GM18867 (cell line): ENCODE data around the gene LEO1.
"Not testable (repeated sequence)": the region's sequence is repeated elsewhere in the genome, so short reads cannot be mapped to it uniquely, and the experiment has no call there.

Experiments used
- ATAC-seq: cut with Tn5 transposase; IDR thresholded peaks from one replicate; pipeline ENCODE4 v1.9.1; 2021; ENCODE audit warnings: mild to moderate bottlenecking, moderate library complexity; ENCODE audit not compliant: unreplicated experiment

LEO1 gene

DNA sequence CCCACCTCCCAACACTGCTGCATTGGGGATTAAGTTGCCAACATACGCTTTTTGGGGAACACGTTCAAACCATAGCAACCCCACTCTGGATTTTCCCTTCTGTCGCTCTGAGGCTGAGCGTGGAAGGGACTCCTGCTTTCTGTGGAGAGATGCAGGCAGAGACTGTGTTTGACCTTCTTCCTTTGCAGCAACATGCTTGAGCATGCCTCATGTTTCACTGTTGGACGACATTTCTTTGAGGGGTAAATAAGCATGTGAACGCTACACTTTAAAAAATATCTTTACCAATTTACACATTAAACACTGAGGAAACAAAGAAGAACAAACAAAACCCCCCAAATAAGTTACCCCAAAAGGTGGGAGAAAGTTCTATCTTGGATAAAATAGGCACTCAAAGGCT is 33.2 kb upstream of the LEO1 start:
- ATAC-seq: no peak

DNA sequence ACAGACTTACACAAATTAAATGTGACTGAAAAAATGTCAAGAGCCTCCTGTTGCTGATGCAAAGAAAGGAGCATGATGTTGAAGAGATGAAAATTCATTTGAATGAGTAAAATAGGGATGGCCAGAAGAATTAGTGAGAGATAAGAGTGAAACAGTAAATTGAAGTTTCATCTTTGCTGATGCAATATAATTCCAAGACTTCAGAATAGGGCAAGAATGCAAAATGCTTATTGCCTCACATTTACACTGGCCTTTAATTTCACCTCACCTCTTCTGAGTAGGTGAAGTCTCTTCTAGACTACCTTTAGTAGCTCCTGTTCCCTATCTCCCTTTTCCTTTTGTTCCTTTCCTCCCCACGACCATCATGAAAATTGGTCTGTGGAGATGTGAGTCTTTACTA is 32.1 kb upstream of the LEO1 start:
- no peak for ATAC-seq

DNA sequence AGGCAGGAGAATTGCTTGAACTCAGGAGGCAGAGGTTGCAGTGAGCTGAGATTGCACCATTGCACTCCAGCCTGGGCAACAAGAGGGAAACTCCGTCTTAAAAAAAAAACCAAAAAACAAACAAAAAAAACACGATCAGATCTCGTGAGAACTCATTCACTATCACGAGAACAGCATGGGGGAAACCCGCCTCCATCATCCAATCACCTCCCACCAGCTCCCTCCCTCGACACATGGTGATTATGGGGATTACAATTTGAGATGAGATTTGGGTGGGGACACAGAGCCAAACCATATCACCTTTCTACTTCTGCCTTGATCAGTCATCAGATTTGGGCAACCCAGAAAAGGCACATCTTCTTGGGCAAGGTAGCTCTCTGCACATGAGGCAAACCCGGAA is 31.5 kb upstream of the LEO1 start:
- ATAC-seq: not testable (repeated sequence)

DNA sequence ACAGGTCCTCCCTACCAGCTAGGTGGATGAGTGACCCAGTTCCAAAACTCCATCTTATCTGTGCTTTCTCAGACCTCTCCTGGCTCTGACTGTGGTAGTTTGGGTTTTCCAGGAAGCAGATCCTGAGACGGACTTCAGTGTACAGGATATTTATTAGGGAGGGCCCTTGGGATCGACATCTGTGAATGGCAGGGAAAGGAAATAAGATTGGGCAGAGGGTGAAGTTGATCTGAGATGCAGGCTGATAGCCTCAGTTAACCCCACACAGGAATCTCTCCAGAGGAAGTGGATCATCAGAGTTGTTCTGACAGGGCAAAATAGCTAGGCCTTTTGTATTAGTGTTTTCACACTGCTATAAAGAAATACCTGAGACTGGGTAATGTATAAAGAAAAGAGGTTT is 30.8 kb upstream of the LEO1 start:
- no peak for ATAC-seq

DNA sequence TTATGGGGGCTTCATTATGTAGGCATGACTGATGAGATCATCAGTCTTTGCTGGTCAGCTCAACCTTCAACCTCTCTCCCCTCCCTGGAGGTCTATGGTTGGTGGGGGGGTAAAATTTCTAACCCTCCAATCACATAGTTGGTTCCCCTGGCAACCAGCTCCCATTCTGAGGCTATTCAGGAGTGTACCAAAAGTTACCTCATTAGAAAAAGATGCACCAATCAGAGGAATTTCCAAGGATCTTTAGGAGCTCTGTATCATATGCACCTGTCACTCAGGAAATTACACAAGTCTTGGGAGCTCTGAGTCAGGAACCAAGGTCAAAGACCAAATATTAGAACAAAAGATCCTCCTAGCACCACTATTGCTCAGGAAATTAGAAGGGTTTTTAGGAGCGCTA is 21.4 kb upstream of the LEO1 start:
- no peak for ATAC-seq

DNA sequence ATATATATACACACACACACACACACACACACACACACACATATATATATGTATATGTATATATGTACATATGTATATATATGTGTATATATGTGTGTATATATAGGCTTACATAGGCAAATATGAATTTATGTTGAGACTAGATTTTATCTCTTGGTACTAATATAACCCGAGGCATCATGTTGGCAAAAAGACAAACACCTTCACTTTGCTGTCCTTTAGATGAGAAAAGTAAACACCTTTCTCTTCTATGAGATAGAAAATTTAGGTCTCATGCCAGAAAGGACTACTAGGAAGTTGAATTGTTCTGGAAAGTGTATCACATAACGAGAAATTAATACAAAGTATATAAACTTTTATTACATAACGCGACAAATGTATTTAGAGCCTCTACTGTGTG is 19.6 kb upstream of the LEO1 start:
- no peak for ATAC-seq

DNA sequence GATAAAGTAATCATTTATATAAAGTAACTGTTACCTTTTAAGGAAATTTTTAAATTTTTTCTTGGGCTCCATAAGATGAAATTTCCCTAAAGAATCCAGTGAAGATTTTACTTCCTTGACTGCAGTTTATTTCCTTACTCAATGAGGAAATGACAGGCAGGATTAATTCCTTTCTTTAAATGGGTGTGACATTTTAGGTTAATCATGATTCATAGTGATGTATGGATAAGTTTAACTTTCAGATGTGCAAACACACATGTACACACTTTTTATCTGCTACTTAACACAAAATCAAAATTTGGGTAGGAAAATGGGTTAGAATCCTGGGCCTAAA is 11.2 kb upstream of the LEO1 start:
- ATAC-seq: no peak

DNA sequence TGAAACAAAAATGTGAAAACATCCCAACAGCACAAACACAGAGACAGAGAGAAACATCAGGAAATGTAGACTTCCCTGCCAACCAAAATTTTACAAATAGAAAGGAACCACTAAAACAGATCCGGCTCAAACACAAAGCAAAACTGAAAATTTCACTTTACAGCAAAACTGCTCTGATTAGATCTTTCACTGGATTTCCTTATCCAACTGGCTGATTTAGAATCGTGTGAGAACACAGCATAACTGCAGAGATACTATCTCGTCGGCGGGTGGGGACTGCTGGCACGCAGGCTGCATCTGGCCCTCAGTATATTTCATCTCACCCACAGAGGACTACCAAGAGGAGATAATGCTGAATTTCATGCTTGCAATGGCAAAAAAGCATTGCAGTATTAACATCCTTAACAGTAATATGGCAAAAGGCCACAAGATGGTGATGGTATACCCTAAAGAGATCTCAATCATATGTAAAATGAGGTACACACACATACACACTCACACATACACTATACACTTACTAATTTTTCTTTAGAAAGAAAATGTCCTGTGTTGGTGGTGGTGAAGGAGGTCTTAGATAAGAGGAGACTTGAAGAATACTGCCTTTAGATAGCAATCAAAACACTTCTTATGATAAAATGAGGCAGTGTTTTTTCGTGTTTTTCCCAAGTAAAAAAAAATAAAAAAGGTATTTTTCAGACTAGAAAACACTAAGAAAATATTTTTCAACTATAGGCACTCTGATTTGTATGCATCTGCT is 10.6 kb upstream of the LEO1 start:
- peak; percentile 80 for ATAC-seq

DNA sequence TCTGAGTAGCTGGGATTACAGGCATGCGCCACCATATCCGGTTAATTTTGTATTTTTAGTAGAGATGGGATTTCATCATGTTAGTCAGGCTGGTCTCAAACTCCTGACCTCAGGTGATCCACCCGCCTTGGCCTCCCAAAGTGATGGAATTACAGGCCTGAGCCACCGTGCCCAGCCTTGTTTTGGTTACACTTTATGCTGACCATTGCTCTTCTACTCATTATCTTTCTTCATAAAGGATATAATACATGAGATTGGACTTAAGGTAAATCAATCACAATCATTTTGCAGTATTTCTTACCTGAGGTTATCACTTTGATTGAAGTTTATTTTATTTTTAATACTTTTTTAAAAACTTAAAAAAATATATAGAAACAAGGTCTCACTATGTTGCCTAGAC is 2.2 kb upstream of the LEO1 start:
- no peak for ATAC-seq

DNA sequence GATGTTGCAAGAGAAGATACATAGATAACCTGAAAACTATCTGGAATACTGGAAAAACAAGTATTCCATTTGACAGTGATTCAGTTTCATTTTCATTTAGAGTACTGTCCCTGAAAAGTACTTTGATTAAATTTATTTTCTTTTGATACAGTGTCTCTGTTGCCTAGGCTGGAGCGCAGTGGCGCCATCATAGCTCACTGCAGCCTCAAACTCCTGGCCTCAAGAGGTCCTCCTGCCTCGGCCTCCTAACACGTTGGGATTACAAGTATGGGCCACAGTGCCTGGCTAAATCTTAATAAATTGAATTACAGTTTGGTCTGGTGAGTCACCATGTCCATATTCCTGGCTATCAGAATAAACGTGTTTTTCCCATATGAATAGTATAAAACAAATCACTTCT is 1.6 kb upstream of the LEO1 start:
- ATAC-seq: no peak

DNA sequence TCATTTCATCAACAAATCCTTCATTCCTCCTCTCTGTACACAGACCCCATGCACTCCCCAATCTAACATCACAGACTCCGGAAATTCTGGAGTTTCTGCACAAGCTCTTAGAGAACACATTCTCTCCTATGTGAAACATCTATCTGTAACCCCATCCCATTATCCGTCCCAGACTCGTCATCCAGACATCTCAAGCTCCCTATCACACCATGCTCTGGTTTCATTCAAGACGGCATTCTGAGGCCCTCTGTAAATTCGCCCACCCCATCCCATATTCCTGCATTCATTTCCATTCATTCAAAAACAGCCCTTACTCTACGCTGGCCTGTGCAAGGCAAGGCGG is 575 bp downstream of the LEO1 start:
- peak; percentile 16 for ATAC-seq

DNA sequence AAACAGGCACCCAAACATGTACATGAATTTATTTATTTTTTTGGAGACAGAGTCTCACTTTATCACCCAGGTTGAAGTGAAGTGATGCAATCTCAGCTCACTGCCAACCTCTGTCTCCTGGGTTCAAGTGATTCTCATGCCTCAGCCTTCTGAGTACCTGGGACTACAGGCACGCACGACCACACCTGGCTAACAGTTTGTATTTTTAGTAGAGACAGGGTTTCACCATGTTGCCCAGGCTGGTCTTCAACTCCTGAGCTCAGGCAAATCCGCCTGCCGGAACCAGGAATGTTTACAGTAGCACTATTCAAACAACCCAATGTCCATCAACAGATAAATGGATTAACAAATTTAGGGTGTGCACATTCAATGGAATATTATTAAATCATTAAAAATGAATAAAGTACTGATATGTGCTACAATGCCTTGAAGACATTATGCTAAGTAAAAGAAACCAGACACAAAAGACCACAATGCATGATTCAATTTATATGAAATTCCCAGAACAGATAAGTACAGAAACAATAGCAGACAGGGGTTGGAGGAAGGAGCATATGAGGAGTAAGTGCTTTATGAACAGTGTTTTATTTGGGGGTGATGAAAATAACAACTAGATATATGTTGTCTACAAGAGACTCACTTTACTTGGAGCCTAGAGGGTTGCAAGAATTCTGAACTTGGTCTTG is 1.3 kb downstream of the LEO1 start:
- ATAC-seq: no peak

DNA sequence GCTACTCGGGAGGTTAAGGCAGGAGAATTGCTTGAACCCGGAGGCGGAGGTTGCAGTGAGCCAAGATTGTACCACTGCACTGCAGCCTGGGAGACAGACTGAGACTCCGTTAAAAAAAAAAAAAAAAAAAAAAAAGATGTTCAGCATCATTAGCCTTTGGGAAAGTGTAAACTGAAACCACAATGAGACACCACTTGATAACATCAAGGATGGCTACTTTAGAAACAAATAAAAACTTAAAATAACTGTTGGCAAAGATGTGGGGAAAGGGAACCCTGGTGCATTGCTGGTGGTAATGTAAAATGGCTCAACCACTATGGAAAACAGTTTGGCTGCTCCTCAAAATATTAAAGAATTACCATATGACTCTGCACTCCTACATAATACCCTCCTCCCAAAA is 1.9 kb downstream of the LEO1 start:
- no peak for ATAC-seq

DNA sequence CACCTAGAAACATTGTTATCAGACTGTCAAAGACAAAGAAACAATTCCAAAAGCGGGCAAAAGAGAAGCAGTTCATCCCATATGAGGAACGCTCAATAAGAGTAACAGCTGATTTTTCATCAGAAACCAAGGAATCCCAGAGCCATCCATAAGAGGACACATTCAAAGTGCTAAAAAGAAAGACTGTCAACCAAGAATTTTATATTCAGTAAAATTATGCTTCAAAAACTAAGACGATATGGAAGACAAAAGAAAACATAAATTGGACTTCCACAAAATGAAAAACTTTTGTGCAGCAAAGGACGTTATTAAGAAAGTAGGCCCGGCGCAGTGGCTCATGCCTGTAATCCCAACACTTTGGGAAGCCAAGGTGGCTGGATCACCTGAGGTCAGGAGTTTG is 4.0 kb downstream of the LEO1 start:
- ATAC-seq: no peak

DNA sequence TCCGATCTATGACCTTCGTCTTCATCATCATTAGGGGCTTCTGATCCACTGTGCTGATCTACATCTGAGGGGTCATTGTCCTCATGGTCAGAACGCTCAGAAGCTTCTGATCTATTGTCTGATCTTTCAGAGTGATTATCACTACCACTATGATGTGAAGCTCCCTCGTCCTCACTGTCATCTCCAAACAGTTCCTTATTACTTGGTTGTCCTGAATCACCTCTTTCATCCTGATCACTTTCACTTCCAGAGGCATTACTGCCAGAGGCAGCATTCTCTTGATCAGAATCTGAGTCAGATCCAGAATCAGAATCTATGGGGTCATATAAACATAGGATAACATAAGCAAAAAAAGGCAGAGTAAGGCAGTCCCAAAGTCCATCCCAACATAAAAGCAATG is 5.4 kb downstream of the LEO1 start:
- ATAC-seq: no peak

DNA sequence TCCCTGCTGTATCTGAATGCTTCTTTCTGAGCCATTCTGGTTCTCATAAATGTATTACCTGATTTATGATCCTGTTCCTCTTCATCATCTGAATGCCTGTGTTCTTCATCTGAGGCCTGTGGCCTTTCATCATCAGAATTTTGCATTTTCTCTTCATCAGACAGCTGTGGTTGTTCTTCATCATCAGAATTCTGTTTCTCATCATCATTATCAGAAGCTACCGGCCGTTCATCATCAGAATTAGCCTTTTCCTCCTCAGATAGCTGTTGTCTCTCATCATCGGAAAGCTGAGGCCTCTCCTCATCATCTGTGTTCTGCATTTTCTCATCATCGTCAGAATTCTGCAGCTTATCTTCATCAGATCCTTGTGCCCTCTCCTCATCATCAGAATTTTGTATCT is 5.9 kb downstream of the LEO1 start:
- ATAC-seq: no peak

DNA sequence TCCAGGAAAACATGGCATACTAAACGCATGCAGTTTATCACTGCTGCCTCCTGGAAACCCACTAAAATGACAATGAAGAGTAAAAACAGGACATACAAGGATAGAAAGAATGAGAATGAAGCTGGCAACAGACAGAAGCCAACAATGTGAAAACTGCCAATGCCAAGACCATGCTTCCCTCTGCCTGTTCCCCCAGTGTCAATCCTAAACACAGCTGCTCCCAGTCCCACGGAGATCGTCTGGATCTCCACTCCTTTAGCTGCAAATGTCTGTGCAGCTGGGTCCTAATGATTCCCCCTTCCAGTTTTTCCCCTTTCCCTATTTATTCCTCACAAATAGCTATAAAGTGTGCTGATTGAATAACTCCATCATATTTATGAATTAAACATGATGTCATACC is 16.1 kb downstream of the LEO1 start:
- no peak for ATAC-seq

DNA sequence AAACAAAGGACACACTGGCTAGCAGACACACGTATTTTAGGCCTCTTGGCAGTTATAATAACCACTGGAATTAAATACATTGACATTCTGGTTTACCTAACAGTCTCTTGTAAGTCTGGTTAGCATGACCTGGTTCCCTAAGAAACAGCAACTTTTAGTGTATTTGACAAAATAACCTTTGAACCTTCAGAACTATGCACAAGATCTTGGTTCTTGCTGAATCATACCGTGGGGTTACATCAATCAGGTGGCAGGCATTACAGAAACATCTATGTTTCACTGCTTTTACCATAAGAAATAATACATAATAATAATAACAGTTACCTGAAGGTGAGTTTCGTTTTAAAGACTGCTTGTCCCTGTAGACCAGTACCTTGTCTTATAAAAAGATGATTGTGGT is 18.8 kb downstream of the LEO1 start:
- ATAC-seq: no peak

DNA sequence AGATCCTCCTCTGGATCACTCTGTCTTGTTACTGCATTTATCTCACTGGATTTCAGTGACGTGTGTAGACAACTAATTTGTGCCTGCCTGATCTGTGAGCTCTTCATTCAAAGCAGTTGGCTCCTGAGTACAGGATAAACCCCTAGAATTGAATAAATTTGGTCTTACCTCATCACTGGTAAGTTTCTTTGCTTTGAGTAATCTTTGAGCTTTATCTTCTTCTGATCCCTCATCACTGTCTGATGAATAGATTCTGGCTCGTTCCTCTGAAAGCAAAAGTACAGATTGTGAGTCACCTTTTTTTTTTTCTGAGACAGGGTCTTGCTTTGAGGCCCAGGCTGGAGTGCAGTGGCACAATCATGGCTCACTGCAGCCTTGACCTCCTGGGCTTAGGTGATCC is 24.5 kb downstream of the LEO1 start:
- ATAC-seq: no peak

DNA sequence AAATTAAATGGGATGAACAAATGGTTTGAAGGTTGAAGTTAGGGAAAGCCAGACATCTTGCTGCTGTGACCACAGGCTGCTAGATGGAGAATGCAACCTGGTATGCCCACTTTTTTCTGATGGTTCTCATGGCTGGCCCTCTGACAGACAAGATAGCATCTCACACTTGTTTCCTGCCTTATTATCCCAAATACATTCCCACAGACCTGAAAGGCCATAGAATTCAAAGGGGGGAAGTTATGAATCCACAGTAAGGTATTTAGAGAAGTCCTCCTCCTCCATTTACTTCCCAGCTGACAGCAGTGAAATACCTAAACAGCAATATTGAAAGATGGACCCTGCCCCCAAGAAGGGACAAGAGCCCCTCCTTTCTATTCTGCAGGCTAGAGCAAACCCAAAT is 32.4 kb downstream of the LEO1 start:
- ATAC-seq: no peak

DNA sequence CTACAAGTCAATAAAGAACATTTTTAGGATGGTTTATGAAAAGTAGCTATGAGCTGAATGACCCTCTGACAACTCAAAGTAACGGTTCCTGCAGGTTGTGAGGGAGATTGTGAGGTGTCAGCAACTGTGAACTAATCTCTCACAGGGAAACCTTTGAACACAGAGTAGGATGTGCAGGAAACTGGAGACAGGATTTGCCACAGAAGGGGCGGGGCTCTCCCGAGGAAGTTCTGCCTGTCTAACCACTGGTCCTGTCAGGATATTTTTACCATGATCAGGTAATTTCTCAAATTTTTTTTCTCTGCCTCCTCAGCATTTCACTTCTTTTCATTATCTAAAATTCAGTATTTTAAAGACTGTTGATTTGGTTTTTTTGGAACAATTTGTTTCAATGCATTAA is 33.3 kb downstream of the LEO1 start:
- ATAC-seq: no peak

DNA sequence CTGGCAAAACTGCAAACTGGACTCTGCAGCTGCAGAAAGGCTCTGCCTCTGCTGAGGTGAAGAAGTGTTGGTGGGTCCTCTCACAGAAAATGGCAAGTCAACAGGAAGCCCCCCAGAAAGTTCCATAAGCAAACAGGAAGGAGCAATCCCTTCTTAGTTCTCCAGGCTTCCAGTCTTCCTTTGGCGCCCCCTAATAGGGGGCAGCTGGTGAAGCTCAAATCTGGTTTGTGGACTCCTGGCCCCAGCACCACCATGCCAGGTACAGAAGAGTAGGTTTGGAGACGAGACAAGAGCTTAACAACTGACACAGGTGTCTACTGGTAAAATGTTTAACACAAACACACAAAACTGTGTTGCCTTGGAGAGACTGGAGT is 35.5 kb downstream of the LEO1 start:
- ATAC-seq: peak; percentile 2

DNA sequence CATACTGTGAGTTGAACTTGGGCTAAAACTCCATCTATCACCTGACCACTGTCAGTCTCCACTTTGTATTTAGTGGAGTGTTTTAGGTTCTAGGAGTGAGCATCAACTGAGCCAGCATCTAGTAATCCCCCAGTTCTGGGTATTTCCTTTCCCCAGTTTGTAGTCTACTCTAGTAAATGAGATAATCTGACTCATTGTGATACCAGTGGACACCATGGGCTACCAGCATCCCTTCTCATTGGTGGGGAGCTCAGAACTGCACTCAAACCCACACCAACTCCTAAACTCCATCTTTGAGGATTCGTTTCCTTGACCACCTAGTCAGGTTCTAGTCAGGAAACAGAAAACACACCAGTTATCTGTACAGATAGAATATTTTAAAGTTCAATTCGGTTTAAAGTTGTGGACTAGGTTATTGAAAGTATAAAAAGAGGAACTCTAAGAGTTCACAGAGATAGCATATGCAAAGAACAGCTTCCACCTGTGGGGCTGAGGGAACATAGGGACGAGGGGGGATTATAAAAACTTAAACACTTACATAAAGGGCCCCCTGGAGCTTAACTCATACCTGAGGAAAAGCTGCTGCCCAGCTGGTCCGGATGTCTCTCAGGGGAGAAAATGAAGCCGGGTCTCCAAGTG is 36.0 kb downstream of the LEO1 start:
- ATAC-seq: peak; percentile 90
